ENCODE results near the gene SLC4A2.
"Not testable (repeated sequence)": the region's sequence is repeated elsewhere in the genome, so short reads cannot be mapped to it uniquely, and the experiment has no call there.

SLC4A2 gene

GRCh38 chr7:151025924-151026671 is 33.3 kb upstream of the SLC4A2 start:
- no peak for DNase-seq (ENCODE audit: low read depth)

- not testable (repeated sequence) for DNase-seq (ENCODE audit: low read depth)
Measured at GRCh38 chr7:151026771-151027727, 32.3 kb upstream of the SLC4A2 start.

GRCh38 chr7:151027728-151028130 is 31.7 kb upstream of the SLC4A2 start:
- DNase-seq (ENCODE audit: low read depth) = not testable (repeated sequence)

DNA sequence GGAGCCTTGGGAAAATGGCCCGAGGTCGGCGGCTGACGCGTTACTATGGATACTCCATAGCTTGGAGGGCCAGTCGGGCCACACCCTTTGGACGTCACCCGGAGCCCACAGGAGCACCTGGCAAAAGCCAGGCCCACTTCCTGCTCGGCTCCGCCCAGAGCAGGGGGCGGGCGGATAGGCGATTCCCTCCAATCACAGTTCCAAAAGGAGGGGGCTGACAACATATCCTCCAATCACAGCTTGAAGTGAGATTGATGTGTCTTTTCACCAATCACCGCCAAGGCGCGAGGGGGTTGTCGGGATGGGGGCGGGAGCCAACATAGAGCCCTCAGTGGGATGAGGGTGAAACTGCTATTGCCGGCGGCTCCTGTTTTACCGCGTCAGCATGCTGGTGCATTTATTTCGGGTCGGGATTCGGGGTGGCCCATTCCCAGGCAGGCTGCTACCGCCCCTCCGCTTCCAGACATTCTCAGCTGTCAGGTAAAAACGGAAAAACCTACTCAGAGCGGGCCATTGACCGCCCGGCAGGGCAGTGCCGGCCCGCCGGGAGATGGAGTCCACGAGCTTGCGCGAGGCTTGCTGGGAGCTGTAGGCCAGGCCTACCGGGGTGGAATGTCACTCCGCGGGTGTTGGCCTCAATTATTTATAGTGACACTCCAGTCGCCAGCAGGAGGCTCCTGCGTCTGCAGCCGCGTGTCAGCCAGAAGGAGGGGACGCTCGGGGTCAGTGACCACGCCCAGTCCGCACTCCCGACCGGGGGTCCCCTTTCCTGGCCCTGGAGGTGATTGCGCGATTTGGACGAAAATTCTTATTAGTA is 31.1 kb upstream of the SLC4A2 start, which contains the start of gene ABCB8:
Gene ABCB8 (plus strand): TSS at position 320 of the 817 bp plus-strand sequence. CDS start 66 bp downstream, at position 386.
- peak; percentile 96 for DNase-seq (ENCODE audit: low read depth)

DNA sequence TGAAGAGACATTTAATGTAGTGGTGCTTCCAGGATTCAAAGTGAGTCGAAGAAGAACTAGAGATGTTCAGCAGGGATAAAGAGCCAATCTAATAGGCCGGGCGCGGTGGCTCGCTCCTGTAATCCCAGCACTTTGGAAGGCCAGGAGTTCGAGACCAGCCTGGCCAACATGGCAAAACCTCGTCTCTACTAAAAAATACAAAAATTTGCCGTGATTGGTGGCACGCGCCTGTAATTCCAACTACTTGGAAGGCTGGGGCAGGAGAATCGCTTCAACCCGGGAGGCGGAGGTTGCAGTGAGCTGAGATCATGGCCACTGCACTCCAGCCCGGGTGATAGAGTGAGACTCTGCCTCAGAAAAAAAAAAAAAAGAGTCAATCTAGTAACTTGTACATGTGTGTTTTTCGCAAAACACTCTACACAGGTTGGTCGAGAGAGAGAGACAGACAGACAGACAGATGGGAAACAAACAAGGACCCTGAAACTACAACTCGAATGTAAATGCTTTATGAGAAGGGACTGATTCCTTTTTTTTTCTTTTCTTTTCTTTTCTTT is 30.4 kb upstream of the SLC4A2 start:
- DNase-seq (ENCODE audit: low read depth) = no peak

DNA sequence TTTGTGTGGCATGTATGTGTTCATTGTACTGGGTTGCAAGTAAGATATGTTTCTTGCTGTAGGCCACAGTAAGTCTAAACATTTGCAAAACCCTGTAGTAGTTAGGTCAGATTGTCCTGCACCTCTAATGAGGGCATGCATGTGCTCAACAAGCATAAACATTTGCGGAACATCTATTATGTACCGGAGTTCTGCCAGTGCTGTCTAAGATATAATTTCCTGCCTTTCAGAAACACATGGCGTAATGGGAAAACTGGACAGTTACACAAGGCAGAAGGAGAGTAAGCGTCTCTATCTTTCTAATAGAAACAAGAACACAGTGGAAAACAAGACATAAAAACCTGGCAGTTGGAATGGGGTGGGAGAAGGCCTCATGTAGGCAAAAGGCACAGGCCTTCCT is 28.4 kb upstream of the SLC4A2 start:
- DNase-seq (ENCODE audit: low read depth) = no peak

- no peak for DNase-seq (ENCODE audit: low read depth)
Measured at GRCh38 chr7:151032936-151033863, 26.2 kb upstream of the SLC4A2 start.

DNA sequence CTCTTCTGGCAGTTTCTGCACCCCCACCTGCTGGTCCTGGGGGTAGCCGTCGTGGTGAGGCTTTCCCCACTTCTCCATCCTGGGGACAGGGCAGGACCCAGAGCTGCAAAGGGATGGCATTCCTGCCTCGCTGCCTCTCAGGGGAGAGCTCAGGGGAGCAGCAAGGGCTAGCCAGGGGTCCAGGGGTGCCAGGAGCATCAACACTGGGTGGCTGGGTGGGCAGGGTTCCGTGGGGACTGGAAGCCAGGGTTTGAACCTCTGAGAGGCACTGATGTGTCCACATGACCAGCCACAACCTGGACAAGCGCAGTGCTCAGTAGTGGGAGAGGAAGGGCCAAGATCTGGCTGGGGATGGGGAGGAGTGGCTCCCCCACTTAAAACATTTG is 25.5 kb upstream of the SLC4A2 start:
- no peak for DNase-seq (ENCODE audit: low read depth)

GRCh38 chr7:151034312-151035025 is 24.9 kb upstream of the SLC4A2 start:
- no peak for DNase-seq (ENCODE audit: low read depth)

GRCh38 chr7:151035026-151035717 is 24.2 kb upstream of the SLC4A2 start:
- no peak for DNase-seq (ENCODE audit: low read depth)

DNA sequence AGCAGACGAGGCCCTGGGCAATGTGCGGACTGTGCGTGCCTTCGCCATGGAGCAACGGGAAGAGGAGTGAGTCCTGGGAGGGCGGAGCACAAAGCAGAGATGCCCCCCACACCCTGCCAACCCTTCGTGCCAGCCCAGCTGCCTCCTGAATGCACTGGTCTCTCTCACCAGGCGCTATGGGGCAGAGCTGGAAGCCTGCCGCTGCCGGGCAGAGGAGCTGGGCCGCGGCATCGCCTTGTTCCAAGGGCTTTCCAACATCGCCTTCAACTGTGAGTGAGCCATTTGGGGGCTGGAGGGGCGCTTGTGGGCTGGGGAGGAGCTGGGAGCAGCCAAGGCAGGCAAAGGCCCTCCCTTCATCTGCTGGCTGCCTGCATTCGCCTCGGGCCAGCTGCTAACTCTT is 23.5 kb upstream of the SLC4A2 start:
- no peak for DNase-seq (ENCODE audit: low read depth)

GRCh38 chr7:151038951-151039849 is 20.2 kb upstream of the SLC4A2 start:
- DNase-seq (ENCODE audit: low read depth) = peak; percentile 78

GRCh38 chr7:151039850-151040548 is 19.4 kb upstream of the SLC4A2 start:
- no peak for DNase-seq (ENCODE audit: low read depth)

DNA sequence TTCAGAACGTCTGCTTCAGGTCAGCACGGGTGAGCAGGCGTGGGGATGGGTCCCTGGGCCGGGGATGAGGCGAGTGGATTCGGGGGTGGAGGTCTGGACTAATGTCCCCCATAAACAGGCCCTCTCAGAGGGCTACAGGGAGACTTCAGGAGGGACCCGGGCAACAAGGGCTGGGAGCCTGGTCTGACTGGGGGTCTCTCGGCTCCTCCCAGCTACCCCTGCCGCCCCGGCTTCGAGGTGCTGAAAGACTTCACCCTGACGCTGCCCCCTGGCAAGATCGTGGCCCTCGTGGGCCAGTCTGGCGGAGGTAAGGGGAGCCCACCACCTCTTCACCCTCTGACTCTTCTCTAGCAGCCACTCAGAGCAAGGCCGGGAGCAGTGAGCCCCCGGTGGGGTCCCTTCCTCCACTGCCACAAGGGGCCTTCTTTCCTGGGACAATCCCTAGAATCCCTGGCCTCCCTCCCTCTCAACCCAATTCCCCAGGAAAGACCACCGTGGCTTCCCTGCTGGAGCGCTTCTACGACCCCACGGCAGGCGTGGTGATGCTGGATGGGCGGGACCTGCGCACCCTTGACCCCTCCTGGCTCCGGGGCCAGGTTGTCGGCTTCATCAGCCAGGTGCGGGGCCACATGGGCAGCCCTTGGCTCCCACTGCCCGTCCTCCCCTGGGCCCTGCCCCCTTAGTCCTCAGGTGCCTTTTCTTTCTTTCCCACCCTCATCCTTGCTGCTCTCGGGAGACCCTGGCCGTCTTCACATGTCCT is 18.6 kb upstream of the SLC4A2 start:
- DNase-seq (ENCODE audit: low read depth) = no peak

DNA sequence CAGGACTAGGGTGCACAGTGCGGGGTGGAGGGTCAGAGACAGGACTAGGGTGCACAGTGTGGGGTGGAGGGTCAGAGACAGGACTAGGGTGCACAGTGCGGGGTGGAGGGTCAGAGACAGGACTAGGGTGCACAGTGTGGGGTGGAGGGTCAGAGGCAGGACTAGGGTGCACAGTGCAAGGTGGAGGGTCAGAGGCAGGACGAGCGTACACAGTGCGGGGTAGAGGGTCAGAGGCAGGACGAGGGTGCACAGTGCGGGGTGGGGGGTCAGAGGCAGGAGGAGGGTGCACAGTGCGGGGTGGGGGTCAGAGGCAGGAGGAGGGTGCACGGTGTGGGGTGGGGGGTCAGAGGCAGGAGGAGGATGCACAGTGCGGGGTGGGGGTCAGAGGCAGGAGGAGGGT is 15.9 kb upstream of the SLC4A2 start:
- not testable (repeated sequence) for DNase-seq (ENCODE audit: low read depth)

- no peak for DNase-seq (ENCODE audit: low read depth)
Measured at GRCh38 chr7:151043959-151044358, 15.4 kb upstream of the SLC4A2 start.

DNA sequence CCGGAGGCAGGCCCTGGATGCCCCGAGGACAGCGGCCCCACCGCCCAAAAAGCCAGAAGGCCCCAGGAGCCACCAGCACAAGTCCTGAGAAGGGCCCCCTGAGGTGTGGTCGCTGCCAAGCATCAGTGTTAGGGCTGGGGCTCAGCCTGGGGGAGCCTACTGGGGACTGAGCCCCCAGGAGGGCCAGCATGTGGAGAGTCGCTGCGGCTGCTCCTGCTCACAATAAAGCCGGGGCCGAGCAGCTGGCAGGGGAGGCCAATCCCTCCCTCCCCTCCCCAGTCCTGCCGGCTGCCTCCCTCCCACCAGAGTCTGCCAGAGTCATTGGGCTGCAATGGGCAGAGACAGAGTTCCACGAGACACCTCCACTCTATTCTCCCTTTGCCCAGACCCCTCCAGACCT is 14.1 kb upstream of the SLC4A2 start:
- no peak for DNase-seq (ENCODE audit: low read depth)
